Activated B cell treated with CpG ODN at 0.5 μM for 24 hours (primary cell): ENCODE measurements around the gene MYH9. TPM values are rescaled to one million over a fixed set of nuclear protein-coding genes. Genes with fewer than 3 reads are reported as not detected.

Experiments
- ATAC-seq: fragments of 200-7000 bp; cut with Tn5 transposase; one replicate; pipeline ENCODE4 v1.10.0; 2021; ENCODE audit warnings: low read depth, mild to moderate bottlenecking, moderate library complexity
- CTCF ChIA-PET: fragments of 350-600 bp; sonication (Branson Sonifier 250); formaldehyde crosslinking; loops from one replicate; lab custom pipeline; 2021; ENCODE audit warnings: antibody characterized with exemption; lab: Charles Lee
- POLR2A ChIA-PET: fragments of 350-600 bp; sonication (Branson Sonifier 250); formaldehyde crosslinking; loops from one replicate; lab custom pipeline; 2021; ENCODE audit warnings: antibody characterized with exemption; lab: Charles Lee
- DNase-seq: peaks from one replicate; pipeline ENCODE4 v3.0.0; 2022
- H3K27ac Mint-ChIP-seq: one replicate; pipeline ENCODE4 v1.8.0; 2020; ENCODE audit warnings: mixed read lengths
- H3K27me3 Mint-ChIP-seq: one replicate; pipeline ENCODE4 v1.8.0; 2021; ENCODE audit warnings: mixed read lengths
- H3K36me3 Mint-ChIP-seq: one replicate; pipeline ENCODE4 v1.8.0; 2021; ENCODE audit warnings: low read depth, mixed read lengths
- H3K4me1 Mint-ChIP-seq: one replicate; pipeline ENCODE4 v1.8.0; 2021; ENCODE audit warnings: mixed read lengths
- H3K4me3 Mint-ChIP-seq: one replicate; pipeline ENCODE4 v1.8.0; 2020; ENCODE audit warnings: mild to moderate bottlenecking, mixed read lengths
- H3K9me3 Mint-ChIP-seq: one replicate; pipeline ENCODE4 v1.8.0; 2020; ENCODE audit warnings: mixed read lengths
- CTCF ChIP-seq: fragments of 200-600 bp; IDR thresholded peaks from one replicate; pipeline ENCODE4 v1.8.0; 2022; ENCODE audit warnings: antibody characterized with exemption, mild to moderate bottlenecking
- intact Hi-C: fragments of 100-400 bp; cut with micrococcal nuclease; formaldehyde crosslinking; loops from one replicate; pipeline ENCODE4 v1.15.1; 2024
- total RNA-seq: library from RNA; stranded (reverse); gene quantifications from 2 replicates; pipeline ENCODE4 v1.2.3, GENCODE V29; 2022

MYH9 gene
- total RNA-seq, 1 donor from 2014 or later: 714 TPM

GRCh38 chr22:36369922-36370791 lies 17.6 kb downstream of the MYH9 start:
- Mint-ChIP-seq H3K27ac (peak overlapping the region; percentile 91), H3K36me3 (peaks cover 54% of the 10 kb centered on the region), H3K4me3 (peak overlapping the region; percentile 79), H3K9me3 (no peaks in the 10 kb centered on the region), H3K27me3 (no peaks in the 10 kb centered on the region), H3K4me1 (peaks cover 96% of the 10 kb centered on the region)
- ATAC-seq: peak; percentile 89
- peak; percentile 51 for DNase-seq
- intact Hi-C loops: loop anchor here (1.0 kb wide), 3 partner anchors 9 to 39 kb away; no protein-coding TSS in a partner anchor
- TF ChIP-seq CTCF: no peak
- ChIA-PET POLR2A (interaction anchor here (0.7 to 10.9 kb wide), 11 partner anchors 9 to 112 kb away, joined by 3 to 126 read pairs (median 5); partner anchors contain the start of gene MYH9), CTCF (interaction anchor here (0.8 to 1.5 kb wide), 2 partner anchors 18 to 39 kb away, joined by 3 to 4 read pairs; no protein-coding TSS in a partner anchor)

GRCh38 chr22:36369004-36369921 lies 18.5 kb downstream of the MYH9 start:
- no peaks in the 10 kb centered on the region for H3K27me3 Mint-ChIP-seq
- intact Hi-C loops: no loop called here
- ChIA-PET POLR2A (interaction anchor here (1.4 to 10.9 kb wide), 7 partner anchors 9 to 38 kb away, joined by 3 to 126 read pairs (median 7); partner anchors contain the start of gene MYH9), CTCF (interaction anchor here (0.8 kb wide), 1 partner anchor 19 kb away, joined by 3 read pairs; no protein-coding TSS in a partner anchor)
- DNase-seq (no peak), ATAC-seq (no peak)
- H3K4me3 Mint-ChIP-seq: peak overlapping the region; percentile 66
- H3K36me3 Mint-ChIP-seq: peaks cover 50% of the 10 kb centered on the region
- no peak for TF ChIP-seq CTCF
- no peaks in the 10 kb centered on the region for H3K9me3 Mint-ChIP-seq
- peaks cover 97% of the 10 kb centered on the region for H3K4me1 Mint-ChIP-seq
- H3K27ac Mint-ChIP-seq: peak overlapping the region; percentile 91

GRCh38 chr22:36368359-36368983 lies 19.3 kb downstream of the MYH9 start:
- ChIA-PET CTCF (no interaction called here), POLR2A (interaction anchor here (0.7 to 4.6 kb wide), 3 partner anchors 9 to 18 kb away, joined by 3 to 31 read pairs (median 3); no protein-coding TSS in a partner anchor)
- TF ChIP-seq CTCF: no peak
- peaks cover 97% of the 10 kb centered on the region for H3K4me1 Mint-ChIP-seq
- peaks cover 54% of the 10 kb centered on the region for H3K36me3 Mint-ChIP-seq
- H3K27ac Mint-ChIP-seq: peak overlapping the region; percentile 76
- DNase-seq: no peak
- H3K9me3 Mint-ChIP-seq: no peaks in the 10 kb centered on the region
- peak overlapping the region; percentile 38 for H3K4me3 Mint-ChIP-seq
- intact Hi-C loops: no loop called here
- no peaks in the 10 kb centered on the region for H3K27me3 Mint-ChIP-seq
- ATAC-seq: no peak

- H3K27me3 Mint-ChIP-seq: no peaks in the 10 kb centered on the region
- peaks cover 56% of the 10 kb centered on the region for H3K36me3 Mint-ChIP-seq
- TF ChIP-seq CTCF: no peak
- ATAC-seq (no peak), DNase-seq (no peak)
- no peaks in the 10 kb centered on the region for H3K9me3 Mint-ChIP-seq
- CTCF ChIA-PET: interaction anchor here (1.3 kb wide), 1 partner anchor 32 kb away, joined by 3 read pairs; no protein-coding TSS in a partner anchor
- H3K4me1 Mint-ChIP-seq: peaks cover 97% of the 10 kb centered on the region
- peak overlapping the region; percentile 24 for H3K27ac Mint-ChIP-seq
- H3K4me3 Mint-ChIP-seq: peak overlapping the region; percentile 19
- POLR2A ChIA-PET: interaction anchor here (0.9 to 1.6 kb wide), 4 partner anchors 10 to 35 kb away, joined by 3 to 5 read pairs (median 3); no protein-coding TSS in a partner anchor
- intact Hi-C loops: no loop called here
Measured at GRCh38 chr22:36367479-36367878, 20.3 kb downstream of the MYH9 start.
